GM21717 (cell line): Measurements from ENCODE around the gene ANKS1B.

Experiments used
- ATAC-seq: cut with Tn5 transposase; IDR thresholded peaks from one replicate; pipeline ENCODE4 v1.9.1; 2021; ENCODE audit warnings: mild to moderate bottlenecking, moderate library complexity; ENCODE audit not compliant: unreplicated experiment

ANKS1B gene

GRCh38 chr12:99097171-99097570 is 887.6 kb downstream of the ANKS1B start:
- no peak for ATAC-seq

GRCh38 chr12:99093166-99093565 is 891.6 kb downstream of the ANKS1B start:
- ATAC-seq: no peak

GRCh38 chr12:99092100-99092851 is 892.5 kb downstream of the ANKS1B start:
- no peak for ATAC-seq

DNA sequence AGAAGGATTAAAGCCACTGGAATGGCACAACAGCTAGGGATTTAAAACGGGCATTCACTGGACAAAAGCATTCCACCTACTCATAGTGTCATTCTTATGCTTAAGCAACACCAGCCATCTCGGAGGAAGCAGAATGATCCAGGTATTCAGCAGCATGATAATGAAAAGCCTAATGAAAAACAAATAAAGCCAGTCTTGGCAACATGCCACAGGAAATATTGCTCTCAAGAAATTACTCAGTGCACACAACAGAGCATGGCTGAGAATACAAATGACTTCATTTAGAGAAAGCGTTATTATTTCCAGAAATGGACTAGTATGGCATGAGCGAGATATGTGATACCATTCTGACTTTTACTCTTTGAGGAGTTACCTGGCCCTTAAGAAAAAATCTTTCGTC is 897.5 kb downstream of the ANKS1B start:
- ATAC-seq: no peak

DNA sequence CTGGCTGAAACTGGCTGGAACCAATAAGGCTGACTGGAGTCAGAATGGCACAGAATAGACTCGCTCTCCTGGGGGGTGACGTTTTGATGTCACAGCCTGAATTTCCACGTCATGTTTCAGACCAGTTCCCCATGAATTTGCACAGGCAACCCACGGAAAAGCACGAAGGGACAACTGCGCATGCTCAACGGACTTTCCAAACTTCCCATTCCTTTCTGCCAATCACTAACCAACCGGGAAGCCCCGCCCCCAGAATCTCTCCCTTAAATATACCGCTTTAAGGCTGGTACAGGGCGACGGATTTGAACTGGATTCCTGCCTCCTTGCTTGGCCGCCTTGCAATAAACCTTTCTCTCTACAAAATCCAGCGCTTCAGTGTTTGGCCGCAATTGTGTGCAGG is 904.9 kb downstream of the ANKS1B start:
- no peak for ATAC-seq

GRCh38 chr12:99068993-99069747 is 915.6 kb downstream of the ANKS1B start:
- ATAC-seq: no peak

- ATAC-seq: no peak
These were observed 917.5 kb downstream of the ANKS1B start for GRCh38 chr12:99067171-99067785.

GRCh38 chr12:99066726-99067125 is 918.0 kb downstream of the ANKS1B start:
- ATAC-seq: no peak

- ATAC-seq: no peak
These were observed 921.6 kb downstream of the ANKS1B start for GRCh38 chr12:99063182-99063581.

DNA sequence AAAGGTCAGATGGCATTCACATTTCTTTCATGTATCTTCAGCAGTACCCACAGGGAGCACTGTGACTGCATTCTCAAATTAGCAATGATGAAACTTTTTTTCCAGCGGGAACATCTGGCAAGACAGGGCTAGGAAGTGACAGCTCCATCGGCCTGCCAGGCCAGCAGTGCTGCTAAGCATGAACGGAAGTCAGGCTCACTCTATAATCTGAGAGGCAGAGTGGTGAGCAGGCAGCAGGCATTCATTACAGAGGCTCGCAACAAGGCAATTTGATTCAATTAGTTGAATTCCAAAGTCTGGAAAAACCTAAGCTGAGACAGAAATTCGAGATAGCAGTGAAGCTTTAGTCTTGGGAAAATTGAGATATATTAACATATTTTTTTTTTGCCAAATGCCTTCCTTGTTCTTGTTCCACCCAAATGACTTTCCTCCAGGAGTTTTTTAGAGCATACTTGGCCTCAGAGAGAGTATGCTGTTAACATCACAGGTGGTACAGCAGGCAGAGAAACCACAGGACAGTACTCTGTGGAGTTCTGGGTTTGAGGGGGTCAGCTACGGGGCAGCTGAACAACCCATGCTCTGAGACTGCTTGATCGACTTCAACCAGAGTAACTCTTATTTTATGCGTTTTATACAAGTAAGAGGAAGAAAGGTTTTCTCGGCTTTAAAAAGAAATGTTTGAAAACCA is 924.8 kb downstream of the ANKS1B start:
- no peak for ATAC-seq

GRCh38 chr12:99057670-99058069 is 927.1 kb downstream of the ANKS1B start:
- ATAC-seq: no peak

- no peak for ATAC-seq
These were observed 928.5 kb downstream of the ANKS1B start for GRCh38 chr12:99056186-99056585.

DNA sequence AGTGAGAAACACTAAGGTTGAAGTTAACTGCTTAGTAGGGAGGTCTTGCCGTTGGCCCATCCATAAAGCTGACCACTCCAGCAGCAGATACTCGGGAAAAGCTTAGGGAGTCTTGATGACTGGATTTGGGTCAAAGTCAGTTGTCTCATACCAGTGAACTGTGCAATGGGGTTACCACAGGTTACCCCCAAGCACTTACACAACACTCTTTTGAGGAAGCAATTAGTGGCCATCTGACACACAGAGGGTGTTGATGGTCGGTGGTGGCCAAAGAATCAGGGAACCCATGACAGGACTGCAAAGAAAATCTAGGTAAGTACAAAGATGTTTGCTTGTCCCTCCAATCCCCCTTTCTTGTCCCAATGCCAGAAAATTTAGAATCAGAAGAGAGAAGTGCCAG is 929.4 kb downstream of the ANKS1B start:
- ATAC-seq: no peak

DNA sequence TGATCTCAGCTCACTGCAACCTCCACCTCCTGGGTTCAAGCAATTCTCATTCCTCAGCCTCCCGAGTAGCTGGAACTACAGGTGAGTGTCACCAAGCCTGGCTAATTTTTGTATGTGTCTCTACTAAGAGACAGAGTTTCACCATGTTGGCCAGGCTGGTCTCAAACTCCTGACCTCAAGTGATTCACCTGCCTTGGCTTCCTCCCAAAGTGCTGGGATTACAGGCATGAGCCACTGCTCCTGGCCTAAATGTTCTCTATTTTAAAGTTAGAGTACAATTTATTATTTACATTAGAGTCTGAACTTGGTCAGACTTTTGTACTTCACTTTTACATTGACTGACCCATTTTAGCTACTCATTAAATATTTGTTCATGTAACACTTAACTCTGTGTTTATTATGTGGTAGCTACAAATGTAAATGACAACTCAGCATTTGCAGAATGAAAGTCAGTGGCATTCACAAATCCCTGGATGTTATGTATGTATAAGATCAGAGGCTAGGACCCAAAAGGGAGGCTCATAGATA is 930.1 kb downstream of the ANKS1B start:
- no peak for ATAC-seq

DNA sequence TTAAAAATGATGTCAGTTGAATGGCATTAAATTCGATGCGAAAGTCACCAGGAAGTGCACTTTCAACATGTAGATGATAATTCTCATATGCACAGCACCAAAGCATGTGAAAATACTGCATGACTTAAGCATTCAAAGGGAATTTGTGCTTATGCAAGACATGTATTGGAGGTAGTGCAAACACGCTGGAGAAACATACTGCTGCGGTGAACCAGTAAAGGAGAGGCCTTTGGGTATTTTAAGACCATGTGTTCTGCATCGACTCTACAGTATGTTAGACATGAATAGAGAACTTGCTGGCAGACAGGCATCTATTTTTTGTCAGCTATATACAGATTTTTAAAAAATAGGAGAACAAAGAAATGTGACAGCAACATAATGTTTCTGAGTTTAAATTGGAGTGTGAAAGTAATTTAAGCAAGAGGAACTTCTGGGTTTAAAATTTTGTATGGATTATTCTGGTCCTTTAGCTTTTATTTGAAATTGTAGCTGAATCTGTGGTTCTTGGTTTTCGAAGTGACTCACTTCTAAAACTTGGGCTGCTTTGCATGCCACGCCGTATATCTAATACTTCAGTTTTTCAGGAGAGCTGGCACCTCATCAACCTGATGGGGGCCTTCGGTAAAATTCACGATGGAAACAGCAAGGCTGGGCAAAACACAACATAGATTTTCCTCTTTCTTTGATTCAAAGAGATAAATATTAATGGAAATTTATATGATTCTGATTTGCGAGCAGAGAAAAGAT is 930.9 kb downstream of the ANKS1B start:
- ATAC-seq: no peak

DNA sequence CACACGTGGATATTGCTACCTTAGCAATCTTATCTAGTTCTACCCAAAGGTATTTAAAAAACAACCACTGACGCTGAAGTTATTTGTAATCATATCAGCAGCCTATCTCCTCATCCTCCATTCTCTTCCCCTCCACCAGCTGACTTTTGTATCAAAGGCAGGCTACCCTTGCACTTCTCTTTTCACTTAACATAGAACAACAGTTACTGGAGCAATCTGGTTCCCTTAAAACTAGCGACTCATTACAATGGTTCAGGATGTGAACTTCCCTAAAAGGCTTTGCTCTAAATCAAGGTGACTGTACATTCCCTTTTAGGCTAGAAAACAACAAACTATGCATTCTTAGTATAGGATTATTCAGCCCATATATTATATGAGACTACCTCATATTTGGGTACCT is 935.0 kb downstream of the ANKS1B start:
- no peak for ATAC-seq

- ATAC-seq: no peak
These were observed 939.6 kb downstream of the ANKS1B start for GRCh38 chr12:99045158-99045557.

DNA sequence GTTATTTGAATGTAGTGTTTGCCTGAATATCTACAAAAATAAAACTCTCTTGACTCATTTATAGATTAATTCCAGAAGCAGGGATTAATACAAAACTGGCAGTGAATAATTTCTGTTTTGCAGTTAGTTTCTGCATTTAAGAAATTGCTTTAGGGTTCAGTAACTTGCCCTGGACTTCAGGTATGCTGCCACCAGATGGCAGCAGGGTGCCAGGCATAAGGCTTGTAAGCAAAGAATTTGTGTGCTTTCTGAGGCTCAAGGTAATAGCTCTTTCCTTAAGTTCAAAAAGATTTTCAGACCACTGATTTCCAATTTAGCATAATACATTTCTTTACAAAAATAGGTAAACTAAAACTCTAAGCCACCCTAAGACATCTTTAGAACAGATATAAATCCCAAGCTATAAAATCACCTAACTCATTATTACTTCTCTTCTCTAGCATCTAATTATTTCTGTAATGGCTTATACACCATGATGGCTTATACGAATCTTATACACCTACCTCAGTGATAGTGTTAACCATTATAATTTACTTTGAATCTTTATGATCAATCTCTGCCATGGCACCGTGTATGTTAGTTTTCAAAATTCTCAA is 941.3 kb downstream of the ANKS1B start:
- peak; percentile 69 for ATAC-seq

GRCh38 chr12:99042226-99042625 is 942.5 kb downstream of the ANKS1B start:
- no peak for ATAC-seq
